ENCODE data around the gene HLCS.
"Not testable (repeated sequence)": the region's sequence is repeated elsewhere in the genome, so short reads cannot be mapped to it uniquely, and the experiment has no call there.

The HLCS gene

DNA sequence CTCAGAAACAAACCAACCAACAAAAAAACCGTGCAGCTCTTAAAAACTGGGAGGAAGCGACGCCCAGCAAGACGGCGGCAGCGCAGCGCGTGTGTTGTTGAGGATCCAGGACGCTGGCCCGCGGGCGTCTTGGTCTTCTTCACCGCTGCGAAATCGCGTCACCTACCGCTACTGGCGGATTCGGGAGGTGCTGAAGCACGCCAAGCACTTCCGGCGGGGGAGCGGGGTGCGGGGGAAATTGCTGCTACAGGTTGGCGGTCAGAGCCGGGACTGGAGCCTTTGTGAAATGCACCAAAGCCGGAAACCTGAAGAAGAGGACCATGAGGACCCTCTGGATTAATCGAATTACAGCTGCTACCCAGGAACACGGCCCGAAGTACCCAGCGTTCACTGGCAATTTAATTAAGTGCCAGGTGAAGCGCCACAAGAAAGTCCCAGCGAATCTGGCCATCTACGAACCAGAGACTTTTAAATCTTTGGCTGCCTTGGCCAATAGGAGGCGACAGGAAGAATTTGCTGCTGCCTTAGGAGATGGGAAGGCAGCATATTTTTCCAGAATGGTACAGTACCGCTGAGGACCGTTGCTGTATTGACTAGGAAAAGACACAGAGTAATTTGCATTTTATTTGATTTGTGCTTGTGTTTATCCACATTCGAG, 28.2 kb upstream of the HLCS start:
- intact Hi-C loops (cut with DNase I; ENCODE audit: low total_unique reads), result loop anchor here (5.0 to 10.0 kb wide), 2 partner anchors 57 to 80 kb away; partner anchors contain the start of genes PIGP and TTC3
- Histone ChIP-seq H3K4me3 (no peak overlapping the region), H3K27me3 (peaks cover 0 to 14% of the 10 kb centered on the region in 2 donors), H3K36me3 (no peaks in the 10 kb centered on the region), H3K27ac (no peak overlapping the region), H3K4me1 (peaks cover 0 to 7% (median 3%) of the 10 kb centered on the region in 4 donors), H3K9me3 (no peaks in the 10 kb centered on the region)
- no peak for DNase-seq
- TF ChIP-seq, protein P1, sequence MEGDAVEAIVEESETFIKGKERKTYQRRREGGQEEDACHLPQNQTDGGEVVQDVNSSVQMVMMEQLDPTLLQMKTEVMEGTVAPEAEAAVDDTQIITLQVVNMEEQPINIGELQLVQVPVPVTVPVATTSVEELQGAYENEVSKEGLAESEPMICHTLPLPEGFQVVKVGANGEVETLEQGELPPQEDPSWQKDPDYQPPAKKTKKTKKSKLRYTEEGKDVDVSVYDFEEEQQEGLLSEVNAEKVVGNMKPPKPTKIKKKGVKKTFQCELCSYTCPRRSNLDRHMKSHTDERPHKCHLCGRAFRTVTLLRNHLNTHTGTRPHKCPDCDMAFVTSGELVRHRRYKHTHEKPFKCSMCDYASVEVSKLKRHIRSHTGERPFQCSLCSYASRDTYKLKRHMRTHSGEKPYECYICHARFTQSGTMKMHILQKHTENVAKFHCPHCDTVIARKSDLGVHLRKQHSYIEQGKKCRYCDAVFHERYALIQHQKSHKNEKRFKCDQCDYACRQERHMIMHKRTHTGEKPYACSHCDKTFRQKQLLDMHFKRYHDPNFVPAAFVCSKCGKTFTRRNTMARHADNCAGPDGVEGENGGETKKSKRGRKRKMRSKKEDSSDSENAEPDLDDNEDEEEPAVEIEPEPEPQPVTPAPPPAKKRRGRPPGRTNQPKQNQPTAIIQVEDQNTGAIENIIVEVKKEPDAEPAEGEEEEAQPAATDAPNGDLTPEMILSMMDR (IDR thresholded peaks at IDR 0.05), result no peak

DNA sequence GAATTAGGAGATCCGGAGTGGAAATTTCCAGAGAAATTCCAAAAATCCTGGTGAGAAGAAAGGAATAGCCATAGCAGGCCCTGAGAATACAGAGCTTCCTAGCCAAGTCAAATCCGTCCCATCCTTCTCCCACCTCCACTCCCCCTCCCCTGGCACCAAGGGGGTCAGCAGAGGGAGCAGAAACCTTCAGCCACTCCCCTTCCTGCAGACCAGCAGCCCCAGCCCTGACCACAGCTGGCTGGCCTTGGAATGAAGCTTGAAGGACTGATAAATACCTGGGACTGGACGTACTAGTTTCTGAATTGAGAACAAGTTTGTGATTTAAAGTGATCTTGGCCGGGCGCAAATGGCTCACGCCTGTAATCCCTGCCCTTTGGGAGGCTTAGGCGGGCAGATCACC, 26.2 kb upstream of the HLCS start:
- H3K9me3 ChIP-seq, result no peaks in the 10 kb centered on the region
- intact Hi-C loops (cut with DNase I; ENCODE audit: low total_unique reads), result loop anchor here (5.0 to 10.0 kb wide), 2 partner anchors 55 to 82 kb away; partner anchors contain the start of genes PIGP and TTC3
- H3K27me3 ChIP-seq, result peaks cover 0 to 14% of the 10 kb centered on the region in 2 donors
- H3K27ac ChIP-seq, result no peak overlapping the region
- no peaks in the 10 kb centered on the region for H3K36me3 ChIP-seq
- no peak overlapping the region for H3K4me3 ChIP-seq
- TF ChIP-seq, protein P1 (IDR thresholded peaks at IDR 0.05), result no peak
- H3K4me1 ChIP-seq, result peaks cover 0 to 7% (median 3%) of the 10 kb centered on the region in 4 donors
- no peak for DNase-seq

DNA sequence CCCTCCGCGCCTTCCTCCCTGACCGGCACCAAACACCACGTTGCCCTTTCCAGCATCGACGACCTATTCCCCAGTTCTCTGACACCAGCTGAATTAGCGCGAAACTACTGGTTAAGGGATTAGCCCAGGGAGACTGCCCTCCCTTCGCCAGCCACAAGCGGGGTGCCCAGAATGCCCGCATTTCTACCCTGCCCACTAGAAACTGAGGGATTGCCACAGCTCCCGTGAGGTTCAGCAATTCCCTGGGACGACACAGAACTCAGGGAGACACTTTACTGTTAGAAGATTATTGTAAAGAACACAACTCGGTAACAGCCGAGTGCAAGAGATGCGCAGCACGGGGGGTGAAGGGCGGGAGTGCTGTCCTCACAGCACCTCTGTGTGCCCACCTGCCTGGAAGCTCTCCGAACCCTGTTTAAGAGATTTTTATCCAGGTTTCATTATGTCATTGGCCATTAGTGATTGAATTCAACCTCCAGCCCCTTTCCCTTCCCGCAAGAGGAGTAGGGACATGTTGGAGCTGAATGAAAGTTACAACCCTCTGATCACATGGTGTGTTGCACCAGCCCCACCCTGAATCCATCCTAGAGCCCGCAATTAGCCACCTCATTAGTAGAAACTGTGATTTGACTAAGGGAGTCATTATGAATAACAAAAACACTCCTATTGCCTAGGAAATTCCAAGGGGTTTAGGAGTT, 24.2 kb upstream of the HLCS start:
- no peak for DNase-seq
- TF ChIP-seq, protein P1 (IDR thresholded peaks at IDR 0.05), result no peak
- Histone ChIP-seq H3K36me3 (no peaks in the 10 kb centered on the region), H3K27me3 (peaks cover 0 to 14% of the 10 kb centered on the region in 2 donors), H3K4me1 (peaks cover 0 to 7% (median 3%) of the 10 kb centered on the region in 4 donors), H3K9me3 (no peaks in the 10 kb centered on the region), H3K27ac (peak overlapping the region; percentile 87), H3K4me3 (peak overlapping the region; percentile 54 to 81)
- intact Hi-C loops (cut with DNase I; ENCODE audit: low total_unique reads), result loop anchor here (5.0 to 10.0 kb wide), 2 partner anchors 53 to 84 kb away; partner anchors contain the start of genes PIGP and TTC3

DNA sequence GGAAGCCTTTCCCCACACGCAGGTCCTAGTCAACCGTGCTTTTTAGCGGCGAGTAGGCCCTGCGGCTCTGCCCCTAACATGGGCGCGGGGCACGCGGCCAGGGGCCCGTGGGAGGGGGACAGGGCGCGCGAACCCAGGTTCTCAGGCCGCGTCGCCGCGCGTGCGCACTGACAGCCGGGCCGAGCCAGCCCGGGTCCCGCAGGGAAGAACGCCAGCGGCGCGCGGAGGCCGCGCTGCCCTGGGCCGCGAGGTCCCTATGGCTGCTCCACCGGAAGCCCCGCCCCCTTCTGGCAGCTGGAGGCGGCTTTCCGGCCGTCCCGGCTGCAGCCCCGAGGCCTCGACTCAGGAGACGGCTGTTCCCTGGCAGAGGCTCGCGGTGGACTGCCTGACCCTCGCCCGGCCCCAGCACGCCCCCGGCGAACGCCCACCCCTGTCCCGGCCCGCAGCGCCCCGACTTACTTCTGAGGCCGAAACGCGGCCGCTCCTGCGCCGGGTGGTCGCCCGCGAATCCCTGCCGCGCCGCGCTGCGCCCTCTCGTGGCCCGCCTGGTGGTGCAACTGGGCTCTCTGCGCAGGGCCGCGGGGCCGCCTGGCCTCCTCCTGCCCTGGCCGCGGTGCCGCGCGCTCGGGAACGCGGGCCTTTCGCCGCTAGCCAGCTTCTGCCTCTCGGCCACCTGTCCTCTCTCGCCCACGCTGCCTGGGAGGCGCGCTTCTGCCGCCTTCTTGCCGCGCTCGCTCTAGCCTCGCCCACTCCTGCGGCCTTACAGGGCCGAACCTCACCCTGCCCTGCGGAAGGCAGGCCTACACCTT, 23.4 kb upstream of the HLCS start:
- peaks cover 0 to 7% (median 3%) of the 10 kb centered on the region in 4 donors for H3K4me1 ChIP-seq
- TF ChIP-seq, protein P1 (IDR thresholded peaks at IDR 0.05), result peak; percentile 73 to 89
- no peaks in the 10 kb centered on the region for H3K36me3 ChIP-seq
- H3K27ac ChIP-seq, result peak overlapping the region; percentile 87
- peak; percentile 91 to 96 for DNase-seq
- intact Hi-C loops (cut with DNase I; ENCODE audit: low total_unique reads), result loop anchor here (5.0 to 10.0 kb wide), 2 partner anchors 53 to 85 kb away; partner anchors contain the start of genes PIGP and TTC3
- H3K27me3 ChIP-seq, result peaks cover 0 to 14% of the 10 kb centered on the region in 2 donors
- peak overlapping the region; percentile 54 to 81 for H3K4me3 ChIP-seq
- no peaks in the 10 kb centered on the region for H3K9me3 ChIP-seq

DNA sequence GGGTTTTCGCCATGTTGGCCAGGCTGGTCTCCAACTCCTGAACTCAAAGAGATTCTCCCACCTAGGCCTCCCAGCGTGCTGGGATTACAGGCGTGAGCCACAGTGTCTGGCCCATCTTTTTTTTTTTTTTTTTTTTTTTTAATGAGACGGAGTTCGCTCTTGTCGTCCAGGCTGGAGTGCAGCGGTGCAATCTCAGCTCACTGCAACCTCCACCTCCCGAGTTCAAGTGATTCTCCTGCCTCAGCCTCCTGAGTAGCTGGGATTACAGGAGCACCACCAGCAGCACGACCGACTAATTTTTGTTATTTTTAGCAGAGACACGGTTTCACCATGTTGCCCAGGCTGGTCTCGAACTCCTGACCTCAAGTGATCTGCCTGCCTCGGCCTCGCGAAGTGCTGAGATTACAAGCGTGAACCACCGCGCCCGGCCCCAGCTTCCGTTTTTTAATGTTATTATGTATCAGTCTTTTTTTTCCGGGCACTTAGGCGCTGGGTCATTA, 22.8 kb upstream of the HLCS start:
- intact Hi-C loops (cut with DNase I; ENCODE audit: low total_unique reads); H3K4me1 ChIP-seq; H3K9me3 ChIP-seq; H3K27me3 ChIP-seq; H3K36me3 ChIP-seq; DNase-seq: not testable (repeated sequence)
- peak overlapping the region; percentile 87 for H3K27ac ChIP-seq
- peak overlapping the region; percentile 54 to 81 for H3K4me3 ChIP-seq
